ENCODE results near the gene ZNF865.

Gene ZNF865

GRCh38 chr19:55658846-55659459 lies 53.5 kb downstream of the ZNF865 start:
- DNase-seq (ENCODE audit: low read depth) = no peak

GRCh38 chr19:55659822-55660221 lies 54.4 kb downstream of the ZNF865 start:
- no peak for DNase-seq (ENCODE audit: low read depth)

- no peak for DNase-seq (ENCODE audit: low read depth)
Measured at GRCh38 chr19:55660404-55660803, 55.0 kb downstream of the ZNF865 start.

GRCh38 chr19:55660991-55661390 lies 55.5 kb downstream of the ZNF865 start:
- no peak for DNase-seq (ENCODE audit: low read depth)

GRCh38 chr19:55661826-55662225 lies 56.4 kb downstream of the ZNF865 start:
- DNase-seq (ENCODE audit: low read depth) = no peak

- no peak for DNase-seq (ENCODE audit: low read depth)
Measured at GRCh38 chr19:55663846-55664536, 58.5 kb downstream of the ZNF865 start.

GRCh38 chr19:55666343-55667005 lies 61.0 kb downstream of the ZNF865 start:
- DNase-seq (ENCODE audit: low read depth) = no peak
